T-helper 2 cell (primary cell): ENCODE measurements around the gene EHBP1.
"Not testable (repeated sequence)": the region's sequence is repeated elsewhere in the genome, so short reads cannot be mapped to it uniquely, and the experiment has no call there.

Source experiments
- DNase-seq, 5 experiments: peaks; one replicate each; pipeline versions ENCODE4 v3.0.0 to v3.0.0-alpha.2; 2012 to 2022

The EHBP1 gene

GRCh38 chr2:62705859-62706720, 577 bp downstream of the EHBP1 start:
- peak in 2 of 5 experiments; percentile 15 to 50 for DNase-seq

- no peak for DNase-seq
These were observed 1.4 kb downstream of the EHBP1 start for GRCh38 chr2:62706721-62707521.

DNA sequence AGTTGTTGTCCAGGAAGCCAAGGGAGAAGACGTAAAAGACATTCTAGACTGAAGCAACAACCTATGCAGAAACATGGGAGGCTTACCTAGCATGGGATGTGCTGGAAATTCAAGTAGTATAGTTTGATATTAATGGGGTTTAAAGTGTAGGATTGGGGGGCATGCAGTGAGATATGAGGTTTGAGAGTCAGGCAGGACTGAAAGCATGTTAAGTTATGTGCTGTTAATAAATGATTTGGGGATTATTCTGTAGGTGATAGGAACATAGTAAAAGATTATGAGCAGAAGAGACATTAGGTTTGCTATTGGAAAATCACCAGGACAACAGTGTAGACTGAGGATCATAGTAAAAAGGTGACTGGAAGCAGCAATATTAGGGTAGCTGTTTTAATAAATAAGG, 3.2 kb downstream of the EHBP1 start:
- no peak for DNase-seq

GRCh38 chr2:62711832-62712494, 6.5 kb downstream of the EHBP1 start:
- DNase-seq, result no peak

GRCh38 chr2:62713196-62713595, 7.7 kb downstream of the EHBP1 start:
- not testable (repeated sequence) for DNase-seq

GRCh38 chr2:62713837-62714236, 8.3 kb downstream of the EHBP1 start:
- DNase-seq, result no peak

DNA sequence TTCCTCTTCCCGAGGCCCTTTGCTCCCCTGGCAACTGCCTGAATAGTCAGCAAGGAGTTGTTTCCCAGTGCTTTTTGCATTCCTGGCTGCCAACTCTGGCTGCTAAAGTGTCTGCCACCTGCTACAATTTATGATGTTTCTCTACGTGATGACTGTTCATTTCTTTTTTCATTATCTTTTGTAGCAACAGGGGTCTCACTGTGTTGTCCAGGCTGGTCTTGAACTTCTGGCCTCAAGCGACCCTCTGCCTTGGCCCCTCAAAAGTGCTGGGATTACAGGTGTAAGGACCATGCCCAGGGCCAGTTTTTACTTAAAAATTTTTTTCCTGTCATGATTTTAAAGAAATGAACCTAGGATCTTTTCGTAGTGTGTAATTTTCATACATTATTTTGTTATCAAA, 11.3 kb downstream of the EHBP1 start:
- no peak for DNase-seq

- no peak for DNase-seq
These were observed 12.1 kb downstream of the EHBP1 start for GRCh38 chr2:62717503-62718081.

DNA sequence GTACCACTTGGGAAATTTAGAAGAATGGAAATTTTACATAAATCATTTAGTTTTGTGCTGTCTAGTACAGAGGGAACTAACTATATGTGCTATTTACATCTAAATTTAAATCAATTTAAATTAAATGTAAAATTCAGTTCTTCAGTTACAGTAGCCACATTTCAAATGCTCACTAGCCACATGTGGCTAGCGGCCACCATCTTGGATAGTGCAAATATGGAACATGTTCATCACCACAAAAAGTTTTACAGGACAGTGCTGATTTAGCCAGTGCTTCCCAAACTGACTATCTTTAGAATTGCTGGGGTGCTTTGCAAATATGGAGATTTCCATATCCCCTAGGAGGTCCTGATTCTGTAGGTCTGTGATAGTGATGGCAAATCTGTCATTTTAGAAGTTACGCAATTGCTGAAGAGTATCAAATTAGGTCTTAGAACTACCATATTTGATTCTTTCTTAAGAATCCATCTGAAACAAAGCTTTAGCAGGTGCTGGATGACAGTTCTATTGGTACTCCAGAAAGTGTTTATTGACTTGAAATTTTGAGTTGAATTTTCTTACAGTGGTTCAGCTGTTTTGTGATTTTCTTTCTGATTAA, 12.8 kb downstream of the EHBP1 start:
- no peak for DNase-seq

DNA sequence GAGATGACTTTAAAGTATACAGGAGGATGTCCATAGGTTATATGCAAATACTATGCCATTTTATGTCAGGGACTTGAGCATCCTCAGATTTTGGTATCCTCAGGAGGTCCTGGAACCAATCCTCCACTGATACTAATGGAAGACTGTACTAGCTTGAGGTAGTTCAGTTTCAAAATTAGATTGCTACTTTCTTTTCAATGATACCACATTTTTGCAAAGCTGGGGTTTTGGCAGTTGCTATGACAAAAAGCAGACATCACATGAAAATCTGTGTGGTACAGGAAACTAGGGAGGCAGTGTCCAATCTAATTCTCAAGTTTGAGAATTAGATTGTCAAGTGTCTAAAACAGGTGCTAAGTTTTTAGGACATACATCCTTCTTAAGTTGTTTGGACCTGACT, 14.2 kb downstream of the EHBP1 start:
- peak in 1 of 5 experiments; percentile 8 for DNase-seq

DNA sequence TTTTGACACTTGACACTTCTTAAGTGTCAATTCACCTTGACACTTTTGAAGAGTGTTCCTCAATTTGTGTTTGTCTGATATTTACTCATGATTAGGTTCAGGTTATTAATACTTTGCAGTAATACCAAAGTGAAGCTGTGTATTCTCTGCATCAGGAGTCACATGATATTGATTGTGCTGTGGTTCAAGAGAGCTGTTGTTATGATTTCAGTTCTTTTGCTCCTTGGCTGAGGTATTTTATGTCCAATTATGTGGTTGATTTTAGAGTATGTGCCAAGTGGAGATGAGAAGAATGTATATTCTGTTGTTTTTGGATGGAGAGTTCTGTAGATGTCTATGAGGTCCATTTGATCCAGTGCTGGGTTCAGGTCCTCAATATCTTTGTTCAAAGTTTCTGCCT, 17.2 kb downstream of the EHBP1 start:
- DNase-seq, result no peak

DNA sequence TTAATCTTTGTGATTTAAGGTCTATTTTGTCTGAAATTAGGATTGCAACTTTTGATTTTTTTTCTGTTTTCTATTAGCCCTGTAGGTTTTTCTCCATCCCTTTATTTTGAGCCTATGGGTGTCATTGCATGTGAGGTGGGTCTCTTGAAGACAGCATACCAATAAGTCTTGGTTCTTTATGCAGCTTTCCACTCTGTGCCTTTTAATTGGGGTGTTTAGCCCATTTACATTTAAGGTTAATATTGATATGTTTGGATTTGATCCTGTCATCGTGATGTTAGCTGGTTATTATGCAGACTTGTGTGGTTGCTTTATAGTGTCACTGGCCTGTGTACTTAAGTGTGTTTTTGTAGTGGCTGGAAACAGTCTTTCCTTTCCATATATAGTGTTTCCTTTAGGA, 17.7 kb downstream of the EHBP1 start:
- DNase-seq, result no peak

- no peak for DNase-seq
These were observed 18.6 kb downstream of the EHBP1 start for GRCh38 chr2:62724106-62724505.

DNA sequence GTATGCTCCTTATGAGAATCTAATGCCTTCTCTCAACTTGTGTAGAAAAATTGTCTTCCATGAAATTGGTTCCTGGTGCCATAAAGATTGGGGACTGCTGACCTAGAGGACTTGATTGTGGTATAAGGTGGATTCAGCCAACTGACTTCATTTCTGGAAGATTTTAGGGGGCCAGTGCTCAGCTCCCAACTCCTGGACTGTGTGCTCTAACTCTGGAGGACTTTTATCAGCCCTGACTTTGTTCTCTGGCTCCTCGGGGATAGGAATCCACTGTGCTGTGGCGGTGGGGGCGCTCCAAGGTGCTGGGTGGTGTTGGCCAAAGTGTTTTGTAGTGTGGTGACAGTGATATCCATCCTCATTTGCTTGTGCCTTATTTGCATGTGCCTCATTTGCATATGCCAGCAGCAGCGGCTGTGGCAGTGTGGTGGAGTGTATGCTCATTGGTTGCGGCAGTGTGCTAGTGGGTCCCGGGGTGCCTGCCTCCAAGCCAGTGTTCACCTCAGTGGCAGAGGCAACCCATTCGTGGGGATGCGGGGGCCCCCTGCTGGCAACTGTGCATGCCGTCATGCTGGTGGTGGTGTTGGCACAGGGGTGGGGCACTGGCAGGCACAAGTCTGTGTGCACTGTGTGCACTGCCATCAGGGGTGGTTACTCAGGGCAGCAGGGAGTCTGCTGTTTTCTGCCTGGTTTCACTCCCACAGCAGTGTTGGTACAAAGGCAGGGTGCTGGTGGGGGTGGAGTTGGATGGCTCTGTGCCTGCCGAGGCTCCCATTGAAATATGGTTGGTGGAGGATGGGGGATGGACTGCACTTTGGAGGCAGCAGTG, 19.6 kb downstream of the EHBP1 start:
- DNase-seq, result peak in 2 of 5 experiments; percentile 11 to 39

DNA sequence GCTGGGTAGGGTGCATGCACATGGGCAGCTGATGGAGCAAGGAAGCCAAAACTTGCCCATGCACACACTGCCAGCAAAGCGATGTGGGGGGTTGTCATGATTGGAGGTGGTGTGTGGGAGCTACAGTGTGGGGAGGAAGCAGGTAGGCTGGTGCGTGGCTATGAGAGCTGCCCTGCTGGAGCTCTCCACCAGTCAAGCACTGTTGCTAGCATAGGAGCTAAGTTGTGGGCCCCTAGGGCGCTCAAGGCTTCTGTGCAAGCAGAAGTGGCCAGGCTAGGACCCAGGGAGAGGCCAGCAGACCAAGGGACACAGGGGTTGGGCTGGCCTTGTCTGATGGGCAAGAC, 20.2 kb downstream of the EHBP1 start:
- DNase-seq, result no peak

DNA sequence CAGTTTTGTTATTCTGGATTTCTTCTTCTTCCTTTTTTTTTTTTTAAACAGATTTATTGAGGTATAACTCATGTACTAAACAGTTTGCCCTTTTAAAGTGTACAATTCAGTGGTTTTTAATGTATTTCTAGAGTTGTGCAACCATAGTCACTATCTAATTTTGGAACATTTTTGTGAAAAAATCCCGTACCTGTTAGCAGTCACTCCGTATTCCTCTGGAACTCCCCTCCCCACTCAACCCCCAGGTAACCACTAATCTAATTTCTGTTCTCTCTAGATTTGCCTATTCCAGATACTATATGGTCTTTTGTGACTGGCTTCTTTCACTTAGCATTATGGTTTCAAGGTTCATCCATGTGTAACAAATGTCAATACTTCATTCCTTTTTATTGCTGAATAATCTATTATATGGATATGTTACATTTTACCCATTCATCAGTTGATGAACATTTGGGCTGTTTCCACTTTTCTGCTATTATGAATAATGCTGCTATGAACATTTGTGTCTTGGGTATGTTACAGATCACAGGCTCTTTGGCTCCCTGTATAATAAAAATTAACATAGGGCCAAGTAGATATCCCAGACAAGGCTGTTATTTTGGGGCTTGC, 21.9 kb downstream of the EHBP1 start:
- no peak for DNase-seq

DNA sequence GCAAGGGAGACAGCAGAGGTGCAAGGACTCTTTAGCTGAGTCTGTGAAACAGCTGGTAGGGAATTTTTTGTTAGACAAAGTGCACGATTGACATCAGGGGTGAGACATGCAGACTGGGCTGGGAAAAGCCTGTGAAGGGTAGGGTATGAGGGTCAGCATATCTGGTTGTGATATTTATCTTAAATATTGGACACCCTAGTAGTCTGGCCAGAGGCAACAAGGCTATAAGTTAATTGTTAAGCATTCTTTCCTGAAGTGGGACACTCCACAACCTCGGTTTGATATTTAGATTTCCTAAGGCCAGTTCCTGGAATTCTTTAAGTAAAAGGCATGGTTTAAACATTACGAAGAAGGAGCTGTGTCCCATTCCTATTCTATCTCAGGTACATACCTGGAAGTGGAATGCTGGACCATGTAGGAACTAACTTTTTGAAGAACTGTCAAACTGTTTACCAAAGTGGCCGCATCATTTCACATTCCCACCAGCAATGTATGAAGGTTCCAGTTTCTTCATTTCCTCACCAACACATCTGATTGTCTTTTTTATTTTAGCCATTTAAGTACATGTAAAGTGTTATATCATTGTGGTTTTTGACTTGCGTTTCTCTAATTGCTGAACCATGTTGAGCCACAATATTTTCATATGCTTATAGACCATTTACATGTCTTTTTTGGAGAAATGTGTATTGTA, 22.5 kb downstream of the EHBP1 start:
- no peak for DNase-seq

- no peak for DNase-seq
These were observed 25.8 kb downstream of the EHBP1 start for GRCh38 chr2:62731275-62731674.

GRCh38 chr2:62732262-62732777, 26.8 kb downstream of the EHBP1 start:
- no peak for DNase-seq

DNA sequence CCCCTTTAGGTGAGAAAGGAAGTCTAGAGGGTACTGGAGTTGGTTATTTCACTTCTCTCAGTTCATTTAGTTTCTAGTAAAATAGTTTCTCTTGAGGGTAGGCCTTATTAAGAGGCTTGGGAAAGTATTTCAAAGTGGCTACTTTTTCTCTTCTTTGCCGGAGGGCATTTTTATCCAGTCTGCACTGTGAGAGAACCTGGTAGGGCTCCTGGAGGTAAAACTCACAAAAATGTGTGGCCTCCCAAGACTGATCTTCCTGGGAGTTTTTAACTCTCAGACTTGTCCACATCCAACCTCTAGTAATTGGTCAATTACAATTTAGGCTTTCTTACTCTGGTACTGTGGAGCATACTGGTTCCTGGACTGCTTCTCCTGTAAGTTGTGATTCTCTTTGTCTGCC, 28.0 kb downstream of the EHBP1 start:
- DNase-seq, result no peak
